Measurements from ENCODE around the gene DNMT3B.

DNA sequence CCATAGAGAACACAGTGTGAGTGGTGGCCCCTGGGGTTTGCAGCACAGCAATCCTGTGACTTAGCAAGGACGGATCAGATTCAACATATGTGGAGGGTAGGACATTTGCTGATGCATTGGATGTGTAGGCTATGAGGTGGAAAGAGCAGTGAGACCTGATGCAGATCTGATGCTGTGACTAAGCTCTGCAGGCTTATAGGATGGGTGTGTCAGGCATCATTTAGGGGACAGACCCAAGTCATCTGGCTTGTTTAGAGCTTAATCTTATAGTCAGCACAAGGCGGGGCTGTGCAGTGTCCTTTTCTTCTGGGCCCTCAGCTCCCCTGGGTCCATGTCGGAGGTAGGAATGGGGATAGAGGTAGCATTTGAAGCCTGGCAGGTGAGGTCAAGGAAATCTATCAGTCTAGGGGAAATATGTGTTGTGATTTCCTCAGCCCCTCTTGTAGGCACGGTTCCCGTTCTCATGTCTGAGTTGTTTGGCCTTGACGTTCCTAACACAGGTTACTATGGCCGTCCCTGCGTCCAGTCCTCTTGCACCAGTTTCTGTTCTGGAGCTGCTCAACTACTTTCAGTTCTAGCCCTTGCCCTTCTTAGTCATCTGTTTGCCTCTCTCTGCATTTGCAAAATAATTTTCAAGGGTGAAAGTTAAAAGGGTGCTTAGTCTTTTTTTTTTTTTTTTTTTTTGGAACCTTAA, 42.0 kb downstream of the DNMT3B start:
- TF ChIP-seq, protein P1, sequence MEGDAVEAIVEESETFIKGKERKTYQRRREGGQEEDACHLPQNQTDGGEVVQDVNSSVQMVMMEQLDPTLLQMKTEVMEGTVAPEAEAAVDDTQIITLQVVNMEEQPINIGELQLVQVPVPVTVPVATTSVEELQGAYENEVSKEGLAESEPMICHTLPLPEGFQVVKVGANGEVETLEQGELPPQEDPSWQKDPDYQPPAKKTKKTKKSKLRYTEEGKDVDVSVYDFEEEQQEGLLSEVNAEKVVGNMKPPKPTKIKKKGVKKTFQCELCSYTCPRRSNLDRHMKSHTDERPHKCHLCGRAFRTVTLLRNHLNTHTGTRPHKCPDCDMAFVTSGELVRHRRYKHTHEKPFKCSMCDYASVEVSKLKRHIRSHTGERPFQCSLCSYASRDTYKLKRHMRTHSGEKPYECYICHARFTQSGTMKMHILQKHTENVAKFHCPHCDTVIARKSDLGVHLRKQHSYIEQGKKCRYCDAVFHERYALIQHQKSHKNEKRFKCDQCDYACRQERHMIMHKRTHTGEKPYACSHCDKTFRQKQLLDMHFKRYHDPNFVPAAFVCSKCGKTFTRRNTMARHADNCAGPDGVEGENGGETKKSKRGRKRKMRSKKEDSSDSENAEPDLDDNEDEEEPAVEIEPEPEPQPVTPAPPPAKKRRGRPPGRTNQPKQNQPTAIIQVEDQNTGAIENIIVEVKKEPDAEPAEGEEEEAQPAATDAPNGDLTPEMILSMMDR (IDR thresholded peaks at IDR 0.05) = no peak
- TF ChIP-seq POLR2AphosphoS5 (IDR thresholded peaks at IDR 0.05) (no peak), POLR2A (IDR thresholded peaks at IDR 0.05) (no peak)
